Measurements from ENCODE around the gene APOBEC3H. TPM values are rescaled to one million over a fixed set of nuclear protein-coding genes. Genes with fewer than 3 reads are reported as not detected.
A peak's percentile ranks its signal among the peaks of the same experiment; 100 is the strongest.
"Not testable (repeated sequence)": the region's sequence is repeated elsewhere in the genome, so short reads cannot be mapped to it uniquely, and the experiment has no call there.

APOBEC3H gene
- total and polyA plus RNA-seq, 2 donors (not counting 3 experiments of a cell fraction or from before 2014, with no cell fraction given) = not detected

GRCh38 chr22:39073981-39074380 lies 23.1 kb upstream of the APOBEC3H start:
- no peak overlapping the region for H2AFZ ChIP-seq (ENCODE audit: low read depth, low read length)
- DNase-seq (ENCODE audit: low read depth, low spot score) (no peak), FAIRE-seq (no peak)
- dilution Hi-C loops (cut with MboI; ENCODE audit: extremely low pct_ligation_motif_present, low sequenced_read_pairs) = no loop called here
- no peaks in the 10 kb centered on the region for H3K4me1 ChIP-seq (ENCODE audit: control insufficient read depth, extremely low read depth, insufficient read depth, low read length)
- TF ChIP-seq GATA2 (IDR thresholded peaks at IDR 0.05; ENCODE audit: insufficient read depth, insufficient read length, low read depth, low read length) (no peak), POLR2A (IDR thresholded peaks at IDR 0.05; ENCODE audit: low read depth, low read length) (no peak), MAX (IDR thresholded peaks at IDR 0.05; ENCODE audit: insufficient read depth, insufficient read length) (no peak), CTCF (IDR thresholded peaks at IDR 0.05; ENCODE audit: extremely low read depth in 1 of 2, insufficient read depth in 1 of 2, low read depth in 1 of 2, low read length in 2 of 2) (no peak), FOS (IDR thresholded peaks at IDR 0.05; ENCODE audit: borderline replicate concordance, insufficient read depth, low read length) (no peak)
- H3K4me2 ChIP-seq (ENCODE audit: insufficient read depth, low read length) = no peak overlapping the region
- no peaks in the 10 kb centered on the region for H3K36me3 ChIP-seq (ENCODE audit: control insufficient read depth in 2 of 2, extremely low read depth in 1 of 2, insufficient read depth in 2 of 2, low read length in 2 of 2)
- no peaks in the 10 kb centered on the region for H3K79me2 ChIP-seq (ENCODE audit: control insufficient read depth, insufficient read depth, low read length)
- H3K27me3 ChIP-seq (ENCODE audit: control insufficient read depth in 2 of 2, insufficient read depth in 2 of 2, low read length in 2 of 2) = no peaks in the 10 kb centered on the region
- CTCF ChIA-PET = no interaction called here
- no TSS peak for BruUV-seq (replicated peaks)
- no peaks in the 10 kb centered on the region for H3K9me1 ChIP-seq (replicated peaks; ENCODE audit: control insufficient read depth, extremely low read depth, insufficient read depth, low read length)
- H3K9me3 ChIP-seq (replicated peaks; ENCODE audit: control insufficient read depth, insufficient read depth, low read length) = no peaks in the 10 kb centered on the region
- intact Hi-C loops (cut with micrococcal nuclease) = no loop called here
- no peak overlapping the region for H3K9ac ChIP-seq (replicated peaks; ENCODE audit: extremely low read depth, insufficient read depth, low read length)
- H3K27ac ChIP-seq (ENCODE audit: insufficient read depth, low read depth, low read length) = no peak overlapping the region
- H3K4me3 ChIP-seq (replicated peaks in 1 of 3; ENCODE audit: insufficient read depth in 1 of 3, low read depth in 1 of 3, low read length in 3 of 3) = no peak overlapping the region
- H4K20me1 ChIP-seq (replicated peaks; ENCODE audit: control insufficient read depth, extremely low read depth, insufficient read depth, low read length) = no peaks in the 10 kb centered on the region
- POLR2A ChIA-PET = no interaction called here

- H3K27ac ChIP-seq (ENCODE audit: insufficient read depth, low read depth, low read length); H3K9me1 ChIP-seq (replicated peaks; ENCODE audit: control insufficient read depth, extremely low read depth, insufficient read depth, low read length); BruUV-seq (replicated peaks); H3K4me2 ChIP-seq (ENCODE audit: insufficient read depth, low read length); H3K36me3 ChIP-seq (ENCODE audit: control insufficient read depth in 2 of 2, extremely low read depth in 1 of 2, insufficient read depth in 2 of 2, low read length in 2 of 2); H3K27me3 ChIP-seq (ENCODE audit: control insufficient read depth in 2 of 2, insufficient read depth in 2 of 2, low read length in 2 of 2); POLR2A ChIA-PET; dilution Hi-C loops (cut with MboI; ENCODE audit: extremely low pct_ligation_motif_present, low sequenced_read_pairs); H4K20me1 ChIP-seq (replicated peaks; ENCODE audit: control insufficient read depth, extremely low read depth, insufficient read depth, low read length); intact Hi-C loops (cut with micrococcal nuclease); H3K4me1 ChIP-seq (ENCODE audit: control insufficient read depth, extremely low read depth, insufficient read depth, low read length); H3K9me3 ChIP-seq (replicated peaks; ENCODE audit: control insufficient read depth, insufficient read depth, low read length); H3K79me2 ChIP-seq (ENCODE audit: control insufficient read depth, insufficient read depth, low read length); H3K9ac ChIP-seq (replicated peaks; ENCODE audit: extremely low read depth, insufficient read depth, low read length); DNase-seq (ENCODE audit: low read depth, low spot score): not testable (repeated sequence)
- CTCF ChIA-PET = interaction anchor here (1.5 kb wide), 1 partner anchor 307 kb away, joined by 5 read pairs; no protein-coding TSS in a partner anchor
- Histone ChIP-seq H2AFZ (ENCODE audit: low read depth, low read length) (peak overlapping the region; percentile 59), H3K4me3 (replicated peaks in 1 of 3; ENCODE audit: insufficient read depth in 1 of 3, low read depth in 1 of 3, low read length in 3 of 3) (peak overlapping the region in 1 of 3 experiments; percentile 19)
- FAIRE-seq = peak; percentile 67
Observed at GRCh38 chr22:39076155-39077025, 20.7 kb upstream of the APOBEC3H start.

- POLR2A ChIA-PET; H3K9me3 ChIP-seq (replicated peaks; ENCODE audit: control insufficient read depth, insufficient read depth, low read length); H3K79me2 ChIP-seq (ENCODE audit: control insufficient read depth, insufficient read depth, low read length); H3K36me3 ChIP-seq (ENCODE audit: control insufficient read depth in 2 of 2, extremely low read depth in 1 of 2, insufficient read depth in 2 of 2, low read length in 2 of 2); H3K4me1 ChIP-seq (ENCODE audit: control insufficient read depth, extremely low read depth, insufficient read depth, low read length); CTCF ChIA-PET; H3K9me1 ChIP-seq (replicated peaks; ENCODE audit: control insufficient read depth, extremely low read depth, insufficient read depth, low read length); H3K27ac ChIP-seq (ENCODE audit: insufficient read depth, low read depth, low read length); H3K27me3 ChIP-seq (ENCODE audit: control insufficient read depth in 2 of 2, insufficient read depth in 2 of 2, low read length in 2 of 2); BruUV-seq (replicated peaks); H4K20me1 ChIP-seq (replicated peaks; ENCODE audit: control insufficient read depth, extremely low read depth, insufficient read depth, low read length); dilution Hi-C loops (cut with MboI; ENCODE audit: extremely low pct_ligation_motif_present, low sequenced_read_pairs); intact Hi-C loops (cut with micrococcal nuclease): not testable (repeated sequence)
- Histone ChIP-seq H2AFZ (ENCODE audit: low read depth, low read length) (peak within 1 kb of the TSS; percentile 88), H3K4me2 (ENCODE audit: insufficient read depth, low read length) (peak within 1 kb of the TSS; percentile 42), H3K9ac (replicated peaks; ENCODE audit: extremely low read depth, insufficient read depth, low read length) (peak within 1 kb of the TSS; percentile 3), H3K4me3 (replicated peaks in 1 of 3; ENCODE audit: insufficient read depth in 1 of 3, low read depth in 1 of 3, low read length in 3 of 3) (peak within 1 kb of the TSS in 1 of 3 experiments; percentile 19)
- peak; percentile 40 for FAIRE-seq
- DNase-seq (ENCODE audit: low read depth, low spot score) = peak; percentile 9
Observed at GRCh38 chr22:39077026-39077840, 19.8 kb upstream of the APOBEC3H start, which contains the start of gene APOBEC3G. Gene APOBEC3G, plus strand, starts transcription at chr22:39077275. Its CDS starts 87 bp downstream, at chr22:39077362.
